H1 (cell line): Measurements from ENCODE around the gene RNASEH2A.
A peak's percentile ranks its signal among the peaks of the same experiment; 100 is the strongest.

Source experiments
- E2F6 ChIP-seq: IDR thresholded peaks from 2 replicates; pipeline ENCODE4 v1.6.1; 2012; ENCODE audit warnings: inconsistent platforms
- POLR2A ChIP-seq, 2 experiments: IDR thresholded peaks; 1 replicate in 1 of 2; 2 replicates in 1 of 2; pipeline ENCODE4 v1.6.1; 2011; ENCODE audit warnings: low read depth in 2 of 2, low read length in 2 of 2, mild to moderate bottlenecking in 2 of 2; ENCODE audit errors: control extremely low read depth in 1 of 2
- TF ChIP-seq, protein P1 (sequence below), 3 experiments: IDR thresholded peaks; 1 replicate in 2 of 3; 2 replicates in 1 of 3; pipeline versions ENCODE4 v1.5.1 to v1.6.1; 2011; ENCODE audit warnings: low read length in 3 of 3, mild to moderate bottlenecking in 3 of 3, inconsistent platforms in 2 of 3, low read depth in 1 of 3, moderate library complexity in 1 of 3; ENCODE audit not compliant: insufficient read depth in 1 of 3; ENCODE audit errors: control extremely low read depth in 1 of 3

- TF ChIP-seq, protein P1, sequence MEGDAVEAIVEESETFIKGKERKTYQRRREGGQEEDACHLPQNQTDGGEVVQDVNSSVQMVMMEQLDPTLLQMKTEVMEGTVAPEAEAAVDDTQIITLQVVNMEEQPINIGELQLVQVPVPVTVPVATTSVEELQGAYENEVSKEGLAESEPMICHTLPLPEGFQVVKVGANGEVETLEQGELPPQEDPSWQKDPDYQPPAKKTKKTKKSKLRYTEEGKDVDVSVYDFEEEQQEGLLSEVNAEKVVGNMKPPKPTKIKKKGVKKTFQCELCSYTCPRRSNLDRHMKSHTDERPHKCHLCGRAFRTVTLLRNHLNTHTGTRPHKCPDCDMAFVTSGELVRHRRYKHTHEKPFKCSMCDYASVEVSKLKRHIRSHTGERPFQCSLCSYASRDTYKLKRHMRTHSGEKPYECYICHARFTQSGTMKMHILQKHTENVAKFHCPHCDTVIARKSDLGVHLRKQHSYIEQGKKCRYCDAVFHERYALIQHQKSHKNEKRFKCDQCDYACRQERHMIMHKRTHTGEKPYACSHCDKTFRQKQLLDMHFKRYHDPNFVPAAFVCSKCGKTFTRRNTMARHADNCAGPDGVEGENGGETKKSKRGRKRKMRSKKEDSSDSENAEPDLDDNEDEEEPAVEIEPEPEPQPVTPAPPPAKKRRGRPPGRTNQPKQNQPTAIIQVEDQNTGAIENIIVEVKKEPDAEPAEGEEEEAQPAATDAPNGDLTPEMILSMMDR (IDR thresholded peaks at IDR 0.05; ENCODE audit: control extremely low read depth in 1 of 3, insufficient read depth in 1 of 3, low read depth in 1 of 3, low read length in 3 of 3) = no peak
- TF ChIP-seq POLR2A (IDR thresholded peaks at IDR 0.05; ENCODE audit: control extremely low read depth in 1 of 2, low read depth in 2 of 2, low read length in 2 of 2) = peak in 1 of 2 experiments; percentile 45; a peak in 1 of 3 replicates
- peak; percentile 31; the same call in 1 of the 2 replicates for TF ChIP-seq E2F6
Measured at GRCh38 chr19:12841094-12841493, 34.7 kb downstream of the RNASEH2A start.
